NCI-H345 treated with DMSO at 0.1 percent for 48 hours (cell line): ENCODE data around the gene EIF6.
A peak's percentile ranks its signal among the peaks of the same experiment; 100 is the strongest.
"Not testable (repeated sequence)": the region's sequence is repeated elsewhere in the genome, so short reads cannot be mapped to it uniquely, and the experiment has no call there.

Experiments
- DNase-seq: peaks from one replicate; lab custom pipeline; 2025; ENCODE audit not compliant: unreplicated experiment; lab: John Stamatoyannopoulos, UW

EIF6 gene

DNA sequence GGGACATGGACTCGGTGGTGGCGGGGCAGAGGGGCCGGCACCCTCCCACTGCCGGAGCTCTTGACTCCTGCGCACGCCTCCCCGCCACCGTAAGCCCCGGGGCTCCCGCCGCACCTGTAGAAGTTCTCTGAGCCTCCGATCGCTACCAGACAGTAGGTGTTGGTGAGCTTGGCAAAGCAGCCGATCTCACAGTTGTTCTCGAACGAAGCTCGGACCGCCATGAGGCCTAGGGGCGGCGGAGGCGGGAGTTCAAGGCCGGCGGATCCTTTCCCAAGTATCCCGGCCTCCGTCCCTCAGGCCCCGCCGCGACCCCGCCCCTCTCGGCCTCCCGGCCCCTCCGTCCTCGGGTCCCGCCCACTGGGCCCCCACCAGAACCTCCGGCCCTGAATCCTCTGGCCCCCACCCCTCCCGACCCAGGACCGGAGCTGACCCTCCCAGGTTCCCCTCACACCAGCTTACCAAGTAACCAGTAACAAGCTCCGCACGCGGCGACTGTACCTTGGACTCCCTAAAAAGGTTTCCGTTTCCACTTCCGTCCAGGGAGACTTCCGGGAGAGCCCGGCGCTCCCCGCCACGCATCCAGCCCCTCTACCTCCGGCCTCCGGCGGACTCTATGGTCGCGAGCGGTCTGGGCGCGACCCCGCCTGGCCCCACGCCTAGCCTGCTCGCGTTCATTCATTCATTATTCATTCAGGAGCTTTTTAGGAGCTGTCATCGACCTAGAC, at the start of gene EIF6:
EIF6 (minus strand) TSS at position 506 of the 725 bp plus-strand sequence; CDS start at position 221, 285 bp downstream.
- DNase-seq = peak; percentile 90

- DNase-seq = no peak
Measured at GRCh38 chr20:35333606-35334005, 49.0 kb upstream of the EIF6 start.

GRCh38 chr20:35332540-35333200, 48.1 kb upstream of the EIF6 start:
- DNase-seq = no peak

- no peak for DNase-seq
Measured at GRCh38 chr20:35329435-35330139, 45.0 kb upstream of the EIF6 start.

DNA sequence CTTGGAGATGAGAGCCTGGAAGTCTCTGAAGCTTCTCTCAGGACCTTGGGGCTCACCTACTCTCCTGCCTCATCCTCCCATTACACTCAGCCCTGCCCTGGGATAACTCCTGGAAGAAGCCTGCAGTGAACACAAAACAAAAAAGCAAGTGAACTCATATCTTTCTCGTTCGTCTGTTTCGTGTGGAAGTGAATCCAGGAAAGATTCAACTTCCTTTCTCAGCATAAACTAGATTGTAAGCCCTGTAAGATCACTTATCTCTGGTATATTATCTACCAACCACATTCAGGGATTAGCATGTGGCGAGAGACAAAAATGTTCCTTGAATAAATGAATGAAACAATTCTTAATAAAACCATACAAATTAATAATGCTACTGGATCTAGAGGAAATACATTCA, 44.1 kb upstream of the EIF6 start:
- no peak for DNase-seq

DNA sequence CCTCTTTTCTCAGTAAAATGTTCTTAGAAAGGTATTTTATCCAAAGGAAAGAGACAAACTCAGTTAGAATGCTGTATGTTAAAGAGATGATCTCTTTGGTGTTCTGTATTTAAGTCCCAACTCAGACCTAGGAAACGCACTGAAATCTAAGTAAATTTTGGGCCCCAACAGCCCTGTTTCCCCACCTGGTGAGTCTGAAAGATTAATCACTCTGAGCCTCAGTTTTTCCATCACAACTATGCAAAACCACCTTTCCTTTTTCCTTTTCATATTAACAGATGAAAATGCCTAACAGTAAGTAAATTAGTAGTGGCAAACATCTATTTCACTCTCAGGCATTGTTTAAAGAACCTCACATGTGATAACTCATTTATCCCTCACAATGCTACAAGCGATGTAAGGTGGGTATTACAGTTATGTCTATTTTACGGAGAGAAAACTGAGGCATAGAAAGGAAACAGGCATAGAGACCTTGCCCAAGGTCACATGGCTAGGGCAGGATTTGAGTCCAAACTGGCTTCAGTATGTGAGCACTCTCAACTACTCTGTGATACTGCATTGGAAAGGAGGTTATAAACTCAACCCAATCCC, 43.6 kb upstream of the EIF6 start:
- DNase-seq = no peak

DNA sequence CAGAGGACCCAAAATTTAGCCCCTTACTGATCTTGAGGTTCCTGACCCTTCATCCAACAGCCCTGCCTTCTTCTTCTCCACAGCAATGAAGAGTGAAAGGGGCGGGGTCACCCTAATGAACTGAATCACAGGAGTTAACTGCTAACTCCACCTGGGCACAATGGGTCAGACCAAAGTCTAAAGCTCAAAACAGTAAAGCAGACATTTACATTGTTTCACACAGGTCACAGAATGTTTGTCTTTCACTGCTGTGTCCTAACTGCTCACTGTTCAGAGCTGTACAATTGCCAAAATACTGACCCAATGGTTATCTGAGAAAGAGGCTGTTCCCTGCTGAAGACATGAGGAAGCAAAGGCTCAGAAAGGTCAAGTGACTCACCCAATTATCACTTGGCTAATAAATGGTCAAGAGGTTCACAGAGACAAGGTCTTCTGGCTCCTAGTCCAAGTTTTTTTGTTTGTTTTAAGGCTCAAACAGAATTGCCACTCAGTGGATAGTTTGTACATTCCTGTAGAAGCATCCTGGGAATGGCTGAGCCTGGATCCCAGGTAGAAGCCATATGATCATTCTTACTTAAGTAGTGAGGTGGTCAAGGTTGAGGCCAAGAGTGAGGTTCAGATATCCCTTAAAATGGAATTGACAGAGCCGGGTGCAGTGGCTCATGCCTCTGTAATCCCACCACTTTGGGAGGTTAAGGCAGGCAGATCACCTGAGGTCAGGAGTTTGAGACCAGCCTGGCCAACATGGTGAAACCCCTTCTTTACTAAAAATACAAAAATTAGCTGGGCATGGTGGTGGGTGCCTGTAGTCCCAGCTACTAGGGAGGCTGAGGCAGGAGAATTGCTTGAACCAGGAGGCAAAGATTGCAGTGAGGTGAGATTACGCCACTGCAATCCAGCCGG, 42.8 kb upstream of the EIF6 start:
- DNase-seq = no peak

- no peak for DNase-seq
Measured at GRCh38 chr20:35326740-35327073, 42.1 kb upstream of the EIF6 start.

- DNase-seq = no peak
Measured at GRCh38 chr20:35326021-35326739, 41.6 kb upstream of the EIF6 start.

- DNase-seq = no peak
Measured at GRCh38 chr20:35325401-35325800, 40.8 kb upstream of the EIF6 start.

DNA sequence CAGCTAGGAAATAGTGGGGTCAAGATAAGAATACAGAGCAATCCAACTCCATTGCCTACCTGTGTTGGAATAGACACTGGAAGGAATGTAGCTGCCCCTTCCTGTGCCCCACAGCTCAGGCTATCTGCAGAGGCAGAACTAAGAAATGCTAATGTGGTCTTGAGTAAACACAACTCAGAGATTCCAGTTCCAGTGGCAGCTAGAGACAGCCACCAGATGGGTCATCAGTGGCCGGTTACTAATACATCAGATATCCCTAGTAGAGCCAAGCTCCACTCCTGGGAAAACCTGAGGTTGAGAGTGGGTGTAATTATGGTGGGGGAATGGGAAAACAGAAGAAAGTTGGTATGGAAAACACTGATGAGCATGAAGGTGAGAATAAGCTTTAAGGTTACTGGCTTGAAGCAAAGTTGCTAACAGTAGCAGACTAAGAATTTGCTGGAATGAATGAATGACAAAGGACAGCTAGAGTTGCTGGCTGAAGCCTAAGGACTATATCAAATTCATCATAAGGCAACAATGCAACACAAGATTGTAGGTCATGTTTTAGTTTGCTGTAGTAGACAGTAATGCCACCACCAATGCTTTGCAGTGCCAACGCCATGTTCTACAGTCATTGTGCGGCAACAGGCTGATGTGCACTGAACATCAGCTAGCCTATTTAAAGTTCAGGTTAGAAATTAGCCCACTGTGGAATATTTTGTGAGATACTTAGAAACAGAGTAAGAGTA, 36.0 kb upstream of the EIF6 start:
- no peak for DNase-seq

- DNase-seq = no peak
Measured at GRCh38 chr20:35319871-35320197, 35.3 kb upstream of the EIF6 start.

GRCh38 chr20:35319192-35319870, 34.8 kb upstream of the EIF6 start:
- DNase-seq = no peak

DNA sequence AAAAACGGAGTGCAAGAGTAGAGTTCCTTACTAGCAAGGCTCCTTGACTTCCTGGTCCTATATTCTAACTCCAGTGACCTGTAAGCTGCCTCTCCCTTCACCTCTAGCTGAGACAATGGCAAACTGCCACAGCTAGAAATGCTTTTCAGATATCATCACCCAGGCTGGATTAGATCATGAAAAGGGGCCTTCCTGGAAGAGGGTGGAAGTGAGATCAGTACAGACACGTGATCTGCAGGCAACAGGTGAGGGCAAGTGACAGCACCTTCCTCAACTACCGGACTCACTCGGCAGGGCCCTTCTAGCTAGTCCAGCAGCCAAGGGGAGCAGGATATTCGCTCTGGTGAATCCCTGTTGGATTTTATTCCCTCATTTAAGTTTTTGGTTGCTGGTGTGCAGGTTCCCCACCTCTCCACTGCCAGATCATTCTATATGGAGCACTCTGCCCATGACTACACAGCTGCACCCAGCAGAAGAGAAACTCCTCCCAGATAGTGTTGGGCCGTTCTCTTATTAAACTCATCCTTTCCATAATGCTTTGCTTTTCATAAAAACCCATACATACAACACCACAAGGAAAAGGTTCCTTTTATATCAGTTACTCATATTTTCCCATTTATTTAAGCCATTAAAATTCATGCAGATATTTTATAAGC, 34.1 kb upstream of the EIF6 start:
- no peak for DNase-seq

DNA sequence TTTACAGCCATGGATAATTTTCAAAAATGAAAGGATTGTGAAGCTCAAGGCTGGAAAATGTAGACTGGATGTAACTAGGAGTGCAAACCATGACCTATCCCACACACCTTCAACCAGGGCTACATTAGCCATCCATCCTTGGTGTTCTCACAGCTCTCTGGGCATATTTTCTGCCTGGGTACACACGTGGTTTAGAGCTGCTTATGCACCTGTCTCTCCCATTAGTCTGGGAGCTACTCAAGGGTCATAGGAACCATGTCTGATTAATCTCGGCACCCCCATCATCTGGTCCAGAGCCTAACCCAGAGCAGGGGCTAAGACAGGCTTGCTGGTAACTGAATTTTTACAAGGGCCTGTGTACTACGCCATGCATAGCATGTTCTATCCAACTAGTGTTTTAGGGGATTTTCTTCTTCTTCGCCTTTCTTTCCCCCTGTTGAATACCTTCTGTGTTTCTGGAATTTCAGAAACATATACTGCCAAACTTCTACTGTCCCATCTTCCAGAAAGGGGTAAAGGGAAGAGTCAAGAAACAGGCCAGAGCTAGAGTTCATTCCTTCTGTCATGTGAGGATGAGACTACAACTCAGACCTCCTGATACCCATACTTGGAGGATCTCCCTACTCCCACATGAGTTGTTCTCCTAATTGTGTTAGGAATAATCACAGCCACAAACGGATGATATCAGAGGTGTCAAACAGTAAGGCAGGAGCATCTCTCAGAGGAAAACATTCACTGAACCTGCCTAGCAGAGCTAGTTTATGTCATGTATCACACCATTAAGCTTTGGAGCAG, 33.0 kb upstream of the EIF6 start:
- DNase-seq = no peak

GRCh38 chr20:35316086-35316485, 31.5 kb upstream of the EIF6 start:
- DNase-seq = no peak

DNA sequence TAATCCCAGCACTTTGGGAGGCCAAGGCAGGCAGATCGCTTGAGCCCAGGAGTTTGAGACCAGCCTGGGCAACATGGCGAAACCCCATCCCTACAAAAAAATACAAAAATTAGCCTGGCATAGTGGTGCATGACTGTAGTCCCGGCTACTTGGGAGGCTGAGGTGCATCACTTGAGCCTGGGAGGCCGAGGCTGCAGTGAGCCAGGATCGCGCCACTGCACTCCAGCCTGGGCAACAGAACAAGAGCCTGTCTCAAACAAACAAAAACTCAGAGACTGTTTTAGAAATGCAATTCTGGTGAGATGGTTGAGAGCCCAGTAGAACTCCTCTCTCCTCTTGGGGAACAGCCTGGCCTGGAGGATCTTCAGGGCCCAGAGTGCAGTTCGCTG, 31.1 kb upstream of the EIF6 start:
- not testable (repeated sequence) for DNase-seq
